Activated B cell treated with CpG ODN at 0.5 μM for 24 hours (primary cell): ENCODE results near the gene HCN4. TPM values are rescaled to one million over a fixed set of nuclear protein-coding genes. Genes with fewer than 3 reads are reported as not detected.
A peak's percentile ranks its signal among the peaks of the same experiment; 100 is the strongest.

Experiments used
- ATAC-seq: fragments of 200-7000 bp; cut with Tn5 transposase; one replicate; pipeline ENCODE4 v1.10.0; 2021; ENCODE audit warnings: low read depth, mild to moderate bottlenecking, moderate library complexity
- CTCF ChIA-PET: fragments of 350-600 bp; sonication (Branson Sonifier 250); formaldehyde crosslinking; loops from one replicate; lab custom pipeline; 2021; ENCODE audit warnings: antibody characterized with exemption; lab: Charles Lee
- POLR2A ChIA-PET: fragments of 350-600 bp; sonication (Branson Sonifier 250); formaldehyde crosslinking; loops from one replicate; lab custom pipeline; 2021; ENCODE audit warnings: antibody characterized with exemption; lab: Charles Lee
- DNase-seq: peaks from one replicate; pipeline ENCODE4 v3.0.0; 2022
- H3K27ac Mint-ChIP-seq: one replicate; pipeline ENCODE4 v1.8.0; 2020; ENCODE audit warnings: mixed read lengths
- H3K27me3 Mint-ChIP-seq: one replicate; pipeline ENCODE4 v1.8.0; 2021; ENCODE audit warnings: mixed read lengths
- H3K36me3 Mint-ChIP-seq: one replicate; pipeline ENCODE4 v1.8.0; 2021; ENCODE audit warnings: low read depth, mixed read lengths
- H3K4me1 Mint-ChIP-seq: one replicate; pipeline ENCODE4 v1.8.0; 2021; ENCODE audit warnings: mixed read lengths
- H3K4me3 Mint-ChIP-seq: one replicate; pipeline ENCODE4 v1.8.0; 2020; ENCODE audit warnings: mild to moderate bottlenecking, mixed read lengths
- H3K9me3 Mint-ChIP-seq: one replicate; pipeline ENCODE4 v1.8.0; 2020; ENCODE audit warnings: mixed read lengths
- CTCF ChIP-seq: fragments of 200-600 bp; IDR thresholded peaks from one replicate; pipeline ENCODE4 v1.8.0; 2022; ENCODE audit warnings: antibody characterized with exemption, mild to moderate bottlenecking
- intact Hi-C: fragments of 100-400 bp; cut with micrococcal nuclease; formaldehyde crosslinking; loops from one replicate; pipeline ENCODE4 v1.15.1; 2024
- total RNA-seq: library from RNA; stranded (reverse); gene quantifications from 2 replicates; pipeline ENCODE4 v1.2.3, GENCODE V29; 2022

HCN4 gene
- total RNA-seq, 1 donor from 2014 or later = not detected

GRCh38 chr15:73331991-73332925, 36.5 kb downstream of the HCN4 start:
- no peaks in the 10 kb centered on the region for H3K4me1 Mint-ChIP-seq
- intact Hi-C loops = no loop called here
- DNase-seq = peak; percentile 1

GRCh38 chr15:73331501-73331900, 37.3 kb downstream of the HCN4 start:
- H3K36me3 Mint-ChIP-seq = no peaks in the 10 kb centered on the region
- H3K9me3 Mint-ChIP-seq = no peaks in the 10 kb centered on the region
- POLR2A ChIA-PET = no interaction called here
- H3K27ac Mint-ChIP-seq = no peak overlapping the region
- DNase-seq = no peak
- no peak overlapping the region for H3K4me3 Mint-ChIP-seq
- intact Hi-C loops = no loop called here
- TF ChIP-seq CTCF = no peak
- H3K4me1 Mint-ChIP-seq = no peaks in the 10 kb centered on the region
- CTCF ChIA-PET = no interaction called here
- H3K27me3 Mint-ChIP-seq = no peaks in the 10 kb centered on the region
- no peak for ATAC-seq

More at GRCh38 chr15:73331991-73332925, 36.5 kb downstream of the HCN4 start:
- CTCF ChIA-PET = no interaction called here
- Mint-ChIP-seq H3K27me3 (no peaks in the 10 kb centered on the region), H3K27ac (no peak overlapping the region), H3K4me3 (no peak overlapping the region), H3K9me3 (no peaks in the 10 kb centered on the region), H3K36me3 (no peaks in the 10 kb centered on the region)
- no peak for TF ChIP-seq CTCF
- POLR2A ChIA-PET = no interaction called here
- ATAC-seq = no peak

- no peaks in the 10 kb centered on the region for H3K27me3 Mint-ChIP-seq
- intact Hi-C loops = no loop called here
- ATAC-seq (no peak), DNase-seq (no peak)
- no peak overlapping the region for H3K27ac Mint-ChIP-seq
- no peak for TF ChIP-seq CTCF
- ChIA-PET CTCF (no interaction called here), POLR2A (no interaction called here)
- H3K9me3 Mint-ChIP-seq = no peaks in the 10 kb centered on the region
- no peak overlapping the region for H3K4me3 Mint-ChIP-seq
- H3K4me1 Mint-ChIP-seq = peaks cover 4% of the 10 kb centered on the region
- no peaks in the 10 kb centered on the region for H3K36me3 Mint-ChIP-seq
These were observed 38.3 kb downstream of the HCN4 start for GRCh38 chr15:73330206-73331051.

GRCh38 chr15:73329501-73330200, 39.1 kb downstream of the HCN4 start:
- ATAC-seq (no peak), DNase-seq (no peak)
- Mint-ChIP-seq H3K9me3 (no peaks in the 10 kb centered on the region), H3K4me1 (peaks cover 4% of the 10 kb centered on the region), H3K27ac (no peak overlapping the region), H3K4me3 (no peak overlapping the region), H3K27me3 (no peaks in the 10 kb centered on the region), H3K36me3 (no peaks in the 10 kb centered on the region)
- CTCF ChIA-PET = no interaction called here
- intact Hi-C loops = no loop called here
- TF ChIP-seq CTCF = no peak
- POLR2A ChIA-PET = no interaction called here
